Activated naive CD8-positive, alpha-beta T cell treated with anti-CD3 and anti-CD28 coated beads for 36 hours (primary cell): ENCODE measurements around the gene RASSF4. TPM values are rescaled to one million over a fixed set of nuclear protein-coding genes. Genes with fewer than 3 reads are reported as not detected.

Experiments used
- DNase-seq: peaks from one replicate; pipeline ENCODE4 v3.0.0; 2021
- H3K27ac Mint-ChIP-seq: one replicate; pipeline ENCODE4 v1.8.0; 2022; ENCODE audit warnings: mild to moderate bottlenecking, moderate library complexity, mixed read lengths
- H3K27me3 Mint-ChIP-seq: one replicate; pipeline ENCODE4 v1.8.0; 2022; ENCODE audit warnings: mild to moderate bottlenecking, mixed read lengths
- H3K36me3 Mint-ChIP-seq: one replicate; pipeline ENCODE4 v1.8.0; 2021; ENCODE audit warnings: mild to moderate bottlenecking, mixed read lengths
- H3K4me1 Mint-ChIP-seq: one replicate; pipeline ENCODE4 v1.8.0; 2021; ENCODE audit warnings: mixed read lengths
- H3K4me3 Mint-ChIP-seq: one replicate; pipeline ENCODE4 v1.8.0; 2022; ENCODE audit warnings: mild to moderate bottlenecking, moderate library complexity, mixed read lengths
- H3K9me3 Mint-ChIP-seq: one replicate; pipeline ENCODE4 v1.8.0; 2022; ENCODE audit warnings: mixed read lengths
- total RNA-seq, 2 experiments: library from RNA; stranded (reverse); gene quantifications; one replicate each; pipeline ENCODE4 v1.2.3, GENCODE V29; 2021

RASSF4 gene
- total RNA-seq, 2 experiments from 2014 or later: 5.6 to 6.2 TPM

DNA sequence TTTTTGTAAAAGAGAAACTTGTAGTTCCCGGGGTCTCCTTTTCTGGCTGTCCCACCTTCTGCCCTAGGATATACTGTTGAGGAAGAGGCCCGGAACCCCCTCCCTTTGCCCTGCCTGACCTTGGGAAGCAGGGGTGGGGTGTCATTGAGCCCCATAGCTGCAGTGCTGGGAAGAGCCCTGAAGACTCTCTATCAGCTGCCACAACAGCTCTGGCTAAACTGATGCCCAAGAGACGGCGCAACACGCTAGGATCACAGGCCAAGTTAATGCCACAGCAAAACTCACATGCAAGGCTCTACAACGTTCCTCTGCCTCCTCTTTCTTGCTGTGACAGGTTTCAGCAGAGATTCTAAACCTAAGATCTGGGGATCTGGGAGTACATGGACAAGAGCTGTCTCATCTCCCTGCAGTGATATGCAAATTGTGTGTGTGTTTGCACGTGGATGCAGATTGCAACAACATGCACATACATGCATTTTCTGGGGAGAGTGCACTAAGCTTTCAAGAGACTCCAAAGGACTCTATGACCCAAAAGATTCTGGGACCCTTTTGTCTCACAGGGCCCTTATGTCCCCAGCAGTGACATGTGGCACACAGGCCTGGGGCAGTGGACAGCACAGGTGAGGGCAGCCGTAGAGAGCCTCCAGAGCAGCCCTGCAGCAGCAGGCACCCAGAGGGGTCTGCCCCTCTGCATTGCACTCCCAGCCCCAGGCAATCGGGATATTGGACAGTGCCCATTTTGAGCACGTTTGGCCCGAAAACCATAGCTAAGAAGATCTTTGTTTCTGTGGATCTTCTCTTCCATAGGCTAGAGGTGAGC is 2.5 kb downstream of the RASSF4 start:
- Mint-ChIP-seq H3K9me3 (no peaks in the 10 kb centered on the region), H3K4me3 (no peak overlapping the region), H3K27ac (no peak overlapping the region), H3K36me3 (no peaks in the 10 kb centered on the region), H3K27me3 (no peaks in the 10 kb centered on the region), H3K4me1 (peaks cover 29% of the 10 kb centered on the region)
- DNase-seq: no peak

DNA sequence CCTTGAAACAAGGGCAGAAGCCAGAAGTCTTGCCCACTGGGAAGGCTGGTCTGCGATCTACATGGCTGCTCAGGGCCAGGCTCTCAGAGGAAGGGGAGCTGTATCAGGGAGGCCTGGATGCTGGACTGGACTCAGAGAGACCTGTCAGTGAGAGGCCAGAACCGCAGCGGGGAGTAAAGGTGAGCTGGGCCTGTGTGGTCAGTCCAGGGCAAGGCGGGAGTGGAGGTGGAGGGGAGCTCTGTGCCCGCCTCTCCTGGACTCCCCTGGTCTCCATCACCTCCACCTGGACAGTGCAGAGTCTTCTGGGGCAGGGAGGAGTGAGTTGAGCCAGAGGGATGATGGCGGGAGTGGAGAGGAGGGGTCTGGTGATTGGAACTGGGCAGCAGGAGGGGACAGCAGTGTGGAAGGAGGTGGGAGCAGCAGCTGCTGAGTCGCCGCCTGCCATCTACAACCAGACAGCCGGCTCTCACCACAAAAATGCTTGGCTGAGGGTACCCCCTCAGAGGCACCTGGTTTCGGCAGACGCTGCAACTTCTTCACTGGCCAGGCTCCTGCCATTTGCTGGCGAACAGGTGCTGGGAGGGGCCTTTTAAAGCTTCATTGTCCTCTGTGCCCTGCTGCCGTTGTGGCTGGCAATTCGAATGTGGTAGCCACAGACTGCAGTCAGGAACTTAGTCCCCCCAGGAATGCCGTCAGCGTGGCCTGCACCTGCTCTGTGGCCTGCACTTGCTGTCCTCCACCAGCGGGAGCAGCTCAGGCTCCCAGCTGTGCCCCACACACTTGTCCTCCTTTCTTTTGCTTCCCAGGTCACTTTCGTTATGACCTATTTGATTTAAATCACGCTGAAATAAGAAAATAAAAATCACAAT is 3.5 kb downstream of the RASSF4 start:
- DNase-seq: no peak
- H3K4me1 Mint-ChIP-seq: peaks cover 37% of the 10 kb centered on the region
- no peak overlapping the region for H3K27ac Mint-ChIP-seq
- no peaks in the 10 kb centered on the region for H3K27me3 Mint-ChIP-seq
- H3K9me3 Mint-ChIP-seq: no peaks in the 10 kb centered on the region
- H3K36me3 Mint-ChIP-seq: no peaks in the 10 kb centered on the region
- H3K4me3 Mint-ChIP-seq: no peak overlapping the region

DNA sequence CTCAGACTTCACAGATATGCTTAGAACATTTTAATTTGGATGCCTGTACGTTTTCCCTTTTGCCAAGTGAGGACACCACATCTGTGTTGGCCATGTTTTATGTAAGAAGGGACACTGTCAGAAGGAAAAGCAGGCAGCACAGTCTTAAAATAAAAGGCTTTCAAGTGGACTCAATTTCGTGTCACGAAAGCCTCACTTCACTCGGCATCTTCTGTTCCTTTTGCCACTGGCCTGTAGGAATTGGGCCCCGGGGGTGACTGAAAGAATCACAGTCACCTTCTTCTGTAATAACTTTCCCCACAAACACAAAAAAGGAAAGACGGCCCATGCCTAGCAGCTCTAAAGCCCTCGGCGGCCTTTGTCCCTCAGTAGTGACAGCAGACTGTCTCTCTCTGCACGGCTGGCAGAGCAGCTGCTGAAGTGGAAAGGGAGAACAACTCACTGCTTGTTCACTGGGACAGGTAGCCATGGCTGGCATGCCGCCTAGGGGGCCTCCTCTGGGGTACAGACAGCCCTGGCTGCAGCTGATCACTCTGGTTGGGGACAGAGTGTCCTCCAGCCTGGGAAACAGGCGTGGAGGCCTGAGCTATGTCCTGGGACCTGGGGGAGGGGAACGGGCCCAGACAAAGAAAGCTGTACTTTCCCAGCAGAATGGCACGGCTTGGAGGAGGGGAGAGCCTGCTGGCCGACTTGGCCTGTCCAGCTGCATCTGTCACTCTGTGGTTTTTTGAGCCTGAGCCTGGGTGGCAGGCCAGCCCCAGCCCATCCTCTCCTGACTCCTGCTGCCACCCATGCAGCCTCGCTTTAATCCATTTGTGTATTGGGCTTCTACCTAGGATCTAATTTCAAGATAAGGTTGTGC is 4.4 kb downstream of the RASSF4 start:
- Mint-ChIP-seq H3K27ac (no peak overlapping the region), H3K4me1 (peaks cover 39% of the 10 kb centered on the region), H3K27me3 (no peaks in the 10 kb centered on the region), H3K36me3 (no peaks in the 10 kb centered on the region), H3K4me3 (no peak overlapping the region), H3K9me3 (no peaks in the 10 kb centered on the region)
- no peak for DNase-seq

DNA sequence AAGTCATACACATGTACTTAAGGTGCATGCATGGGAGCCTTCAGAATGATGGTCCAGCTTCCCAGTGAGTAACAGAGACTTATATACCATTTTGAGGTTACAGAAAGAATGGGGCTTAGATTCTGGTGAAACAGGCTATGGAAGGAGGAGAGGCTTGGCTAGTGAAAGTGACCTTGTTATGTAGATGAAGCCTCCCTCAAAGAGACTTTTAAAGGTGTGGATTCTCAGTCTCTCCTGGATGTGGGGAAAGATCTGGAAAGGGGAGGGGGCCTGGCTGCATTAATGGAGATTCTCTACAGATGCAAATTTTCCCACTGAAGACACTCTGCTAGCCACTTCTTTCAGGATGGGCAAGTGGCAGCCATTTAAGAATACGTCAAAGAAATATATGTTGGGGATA is 5.5 kb downstream of the RASSF4 start:
- Mint-ChIP-seq H3K4me1 (peaks cover 41% of the 10 kb centered on the region), H3K36me3 (no peaks in the 10 kb centered on the region), H3K27me3 (no peaks in the 10 kb centered on the region), H3K9me3 (no peaks in the 10 kb centered on the region), H3K4me3 (no peak overlapping the region), H3K27ac (no peak overlapping the region)
- DNase-seq: no peak

DNA sequence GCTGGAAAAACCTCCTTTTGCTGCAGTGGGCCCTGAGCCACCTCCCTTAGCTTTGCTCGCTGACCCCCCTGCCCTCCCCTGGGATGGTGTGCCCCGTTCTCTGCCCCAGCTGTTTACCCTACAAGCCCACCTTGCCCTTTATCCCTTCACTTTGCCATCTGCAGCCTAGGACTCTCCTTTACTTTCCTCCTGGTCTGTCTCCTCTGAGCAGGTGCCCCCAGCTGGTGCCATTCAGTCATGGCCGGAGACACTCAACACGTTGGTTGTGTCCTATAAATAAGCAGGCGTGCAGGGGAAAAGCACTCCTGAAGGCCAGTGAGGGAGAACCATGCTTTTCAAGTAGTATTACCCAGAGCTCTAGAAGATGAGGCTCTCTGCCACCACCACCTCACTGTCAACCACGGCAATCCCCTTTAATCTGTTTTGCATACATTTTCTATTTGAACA is 6.1 kb downstream of the RASSF4 start:
- peaks cover 41% of the 10 kb centered on the region for H3K4me1 Mint-ChIP-seq
- no peaks in the 10 kb centered on the region for H3K27me3 Mint-ChIP-seq
- H3K9me3 Mint-ChIP-seq: no peaks in the 10 kb centered on the region
- DNase-seq: peak; percentile 18
- H3K27ac Mint-ChIP-seq: peak overlapping the region; percentile 83
- H3K36me3 Mint-ChIP-seq: no peaks in the 10 kb centered on the region
- no peak overlapping the region for H3K4me3 Mint-ChIP-seq

DNA sequence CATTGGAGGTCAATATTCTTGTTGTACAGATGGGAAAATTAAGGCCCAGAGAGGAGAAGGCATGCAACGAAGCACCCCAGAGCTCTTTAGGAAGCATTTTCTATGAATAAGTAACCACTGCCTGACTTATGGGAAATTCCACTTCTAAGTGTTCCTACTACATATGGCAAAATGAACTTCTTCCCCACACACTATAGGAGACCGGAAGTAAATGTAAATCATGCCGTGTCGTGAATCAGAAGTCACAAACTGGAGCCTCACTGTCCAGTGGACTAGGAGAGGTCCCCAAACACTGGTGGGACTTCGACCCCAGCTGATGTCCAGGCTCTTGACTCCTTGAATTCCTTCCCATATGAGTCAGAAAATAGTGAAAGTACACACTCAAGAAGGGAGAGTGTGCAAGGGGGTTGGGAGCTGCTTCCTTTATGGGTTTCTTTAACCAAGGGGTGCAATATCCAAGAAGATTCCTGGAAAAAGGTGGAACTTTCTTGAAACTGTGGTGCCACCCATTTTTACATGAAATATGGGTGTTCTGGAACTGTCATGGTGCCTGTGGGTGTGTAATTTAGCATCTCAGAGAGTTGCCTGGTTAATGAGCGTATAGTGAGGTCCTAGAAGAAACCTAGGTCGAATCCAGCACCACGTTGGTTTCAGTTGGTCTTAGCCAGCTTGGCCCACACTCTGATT is 6.7 kb downstream of the RASSF4 start:
- no peak for DNase-seq
- peak overlapping the region; percentile 83 for H3K27ac Mint-ChIP-seq
- no peak overlapping the region for H3K4me3 Mint-ChIP-seq
- no peaks in the 10 kb centered on the region for H3K36me3 Mint-ChIP-seq
- no peaks in the 10 kb centered on the region for H3K9me3 Mint-ChIP-seq
- H3K4me1 Mint-ChIP-seq: peaks cover 41% of the 10 kb centered on the region
- H3K27me3 Mint-ChIP-seq: no peaks in the 10 kb centered on the region

DNA sequence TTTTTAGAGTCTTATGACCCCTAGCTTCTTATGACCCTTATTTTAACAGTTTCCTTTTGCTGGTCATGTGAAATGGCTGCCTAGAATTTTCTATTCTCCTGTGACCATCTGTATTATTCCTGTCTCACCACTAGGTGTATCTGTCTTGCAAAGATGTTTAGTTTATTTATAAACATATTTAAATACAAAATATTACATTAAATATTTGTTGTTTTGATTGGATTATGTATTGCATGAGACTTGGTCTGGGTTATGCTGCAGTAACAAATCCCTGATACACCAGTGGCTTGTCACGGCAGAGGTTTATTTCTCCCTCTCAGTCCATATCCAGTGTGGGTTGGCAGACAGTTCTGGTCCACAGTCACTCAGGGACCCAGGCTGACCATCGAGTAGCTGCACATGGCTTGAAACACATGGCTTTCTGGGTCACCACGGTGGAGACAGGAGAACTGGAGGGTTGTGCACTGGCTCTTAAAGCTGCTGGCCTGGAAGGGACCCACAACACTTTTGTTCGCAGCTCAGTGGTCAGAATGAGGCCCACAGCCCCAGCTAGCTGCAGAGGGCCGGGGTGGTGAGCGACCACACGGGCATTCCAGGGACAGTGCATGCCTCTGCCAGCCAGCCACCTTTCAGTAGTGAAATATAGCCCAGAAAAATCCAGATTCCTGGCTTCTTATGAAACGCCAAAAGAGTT is 7.4 kb downstream of the RASSF4 start:
- Mint-ChIP-seq H3K27me3 (no peaks in the 10 kb centered on the region), H3K36me3 (no peaks in the 10 kb centered on the region), H3K9me3 (no peaks in the 10 kb centered on the region), H3K4me3 (no peak overlapping the region), H3K27ac (no peak overlapping the region), H3K4me1 (peaks cover 41% of the 10 kb centered on the region)
- no peak for DNase-seq

DNA sequence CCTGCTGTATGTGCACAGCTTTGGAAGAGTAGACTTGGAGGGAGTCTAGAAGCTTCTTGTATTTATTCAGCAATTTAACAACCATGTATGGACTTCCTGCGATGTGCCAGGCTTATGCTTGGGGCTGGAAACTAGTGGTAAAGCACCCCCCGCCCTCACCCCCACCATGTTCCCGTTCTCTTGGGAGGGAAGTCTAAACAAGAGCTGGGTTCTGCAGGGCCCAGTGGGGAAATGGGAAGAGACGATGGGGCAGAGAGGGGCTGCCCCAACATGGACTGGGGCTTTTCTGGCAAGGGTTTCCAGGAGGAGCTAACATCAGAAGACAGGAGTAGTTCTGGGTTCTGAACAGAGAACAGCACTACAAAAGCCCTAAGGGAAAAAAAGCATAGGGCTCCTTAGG is 8.0 kb downstream of the RASSF4 start:
- peaks cover 44% of the 10 kb centered on the region for H3K4me1 Mint-ChIP-seq
- H3K4me3 Mint-ChIP-seq: no peak overlapping the region
- H3K36me3 Mint-ChIP-seq: no peaks in the 10 kb centered on the region
- peak overlapping the region; percentile 79 for H3K27ac Mint-ChIP-seq
- no peak for DNase-seq
- no peaks in the 10 kb centered on the region for H3K9me3 Mint-ChIP-seq
- no peaks in the 10 kb centered on the region for H3K27me3 Mint-ChIP-seq

DNA sequence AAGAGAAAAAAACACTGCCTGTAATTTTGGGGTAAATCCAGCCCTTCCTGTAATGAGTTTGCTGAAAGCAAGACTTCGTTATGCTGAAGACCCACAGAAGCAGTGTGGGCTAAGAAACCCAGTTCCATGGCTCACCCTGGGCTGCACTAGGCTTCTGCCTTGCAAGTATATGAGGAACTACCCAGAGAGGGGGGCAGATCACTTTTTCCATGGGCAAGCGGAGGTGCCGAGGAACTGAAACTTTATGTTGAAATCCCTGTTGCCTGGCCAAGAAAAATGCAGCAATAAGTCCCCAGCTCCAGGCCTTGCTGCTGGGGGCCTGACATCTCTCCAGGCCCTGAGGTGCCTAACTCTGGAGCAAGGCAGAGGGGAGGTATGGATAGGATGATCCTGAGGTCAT is 8.5 kb downstream of the RASSF4 start:
- DNase-seq: peak; percentile 24
- Mint-ChIP-seq H3K4me3 (peak overlapping the region; percentile 29), H3K4me1 (peaks cover 45% of the 10 kb centered on the region), H3K27ac (peak overlapping the region; percentile 79), H3K27me3 (no peaks in the 10 kb centered on the region), H3K9me3 (no peaks in the 10 kb centered on the region), H3K36me3 (no peaks in the 10 kb centered on the region)

DNA sequence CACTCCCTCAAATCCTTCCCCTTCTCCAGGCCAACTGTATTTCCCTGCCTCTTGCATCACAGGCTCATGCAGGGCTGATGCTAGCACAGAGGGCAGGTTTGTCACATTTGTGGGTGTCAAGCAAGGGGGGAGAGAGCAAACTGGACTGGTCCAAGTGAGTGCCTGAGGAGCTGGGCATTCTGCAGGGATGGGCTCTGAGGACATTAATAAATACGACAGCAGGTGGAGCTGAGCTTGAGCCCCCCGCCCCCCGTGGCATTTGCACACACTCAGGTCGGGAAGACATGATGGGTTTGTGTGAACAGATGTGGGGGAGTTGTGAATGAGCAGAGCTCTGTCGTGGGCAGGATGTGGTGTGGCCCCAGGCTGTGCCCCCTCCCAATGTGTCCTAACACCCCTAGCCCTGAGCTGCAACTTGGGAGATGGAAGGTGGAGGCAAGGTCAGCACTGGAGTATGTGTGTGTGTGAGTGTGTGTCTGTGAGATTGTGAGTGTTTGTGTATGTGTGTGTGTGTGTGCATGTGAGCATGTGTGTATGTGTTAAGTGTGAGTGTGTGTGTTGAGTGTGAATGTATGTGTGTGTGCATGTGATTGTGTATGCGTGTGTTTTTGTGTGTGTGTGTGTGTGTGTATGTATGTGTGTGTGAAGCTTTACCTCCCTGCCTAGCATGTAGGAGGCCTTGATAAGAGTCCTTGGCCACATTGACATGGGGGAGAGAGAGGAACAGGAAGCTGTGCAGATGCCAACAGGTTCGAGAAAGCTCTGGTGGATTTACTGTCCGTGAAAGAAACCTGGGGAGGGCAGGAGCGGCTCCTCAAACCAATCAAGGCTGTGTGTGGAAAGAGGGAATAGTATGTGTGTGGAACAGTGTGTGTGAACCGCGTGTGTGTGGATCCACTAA is 9.1 kb downstream of the RASSF4 start:
- DNase-seq: peak; percentile 39
- H3K36me3 Mint-ChIP-seq: no peaks in the 10 kb centered on the region
- peak overlapping the region; percentile 3 for H3K4me3 Mint-ChIP-seq
- H3K9me3 Mint-ChIP-seq: no peaks in the 10 kb centered on the region
- no peaks in the 10 kb centered on the region for H3K27me3 Mint-ChIP-seq
- H3K4me1 Mint-ChIP-seq: peaks cover 52% of the 10 kb centered on the region
- peak overlapping the region; percentile 79 for H3K27ac Mint-ChIP-seq

DNA sequence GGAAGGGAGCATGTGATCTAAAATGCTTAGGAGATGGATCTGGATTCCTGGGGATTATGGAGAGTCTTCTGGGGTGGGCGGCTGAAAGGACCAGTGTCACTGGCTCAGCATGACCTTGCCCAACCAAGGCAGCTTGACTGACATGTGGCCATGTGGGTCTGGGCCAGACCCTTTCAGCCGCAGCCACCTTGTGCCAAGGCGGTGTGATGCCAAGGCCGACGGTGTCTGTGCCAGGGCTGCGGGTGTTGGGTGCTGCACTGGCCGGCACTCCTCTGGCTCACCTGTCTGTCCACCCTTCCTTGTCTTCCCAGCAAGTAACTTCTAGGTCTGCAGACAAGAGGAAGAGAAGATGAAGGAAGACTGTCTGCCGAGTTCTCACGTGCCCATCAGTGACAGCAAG is 10.3 kb downstream of the RASSF4 start:
- Mint-ChIP-seq H3K36me3 (no peaks in the 10 kb centered on the region), H3K27me3 (no peaks in the 10 kb centered on the region), H3K4me3 (no peak overlapping the region), H3K9me3 (no peaks in the 10 kb centered on the region), H3K27ac (no peak overlapping the region), H3K4me1 (peaks cover 52% of the 10 kb centered on the region)
- DNase-seq: no peak

DNA sequence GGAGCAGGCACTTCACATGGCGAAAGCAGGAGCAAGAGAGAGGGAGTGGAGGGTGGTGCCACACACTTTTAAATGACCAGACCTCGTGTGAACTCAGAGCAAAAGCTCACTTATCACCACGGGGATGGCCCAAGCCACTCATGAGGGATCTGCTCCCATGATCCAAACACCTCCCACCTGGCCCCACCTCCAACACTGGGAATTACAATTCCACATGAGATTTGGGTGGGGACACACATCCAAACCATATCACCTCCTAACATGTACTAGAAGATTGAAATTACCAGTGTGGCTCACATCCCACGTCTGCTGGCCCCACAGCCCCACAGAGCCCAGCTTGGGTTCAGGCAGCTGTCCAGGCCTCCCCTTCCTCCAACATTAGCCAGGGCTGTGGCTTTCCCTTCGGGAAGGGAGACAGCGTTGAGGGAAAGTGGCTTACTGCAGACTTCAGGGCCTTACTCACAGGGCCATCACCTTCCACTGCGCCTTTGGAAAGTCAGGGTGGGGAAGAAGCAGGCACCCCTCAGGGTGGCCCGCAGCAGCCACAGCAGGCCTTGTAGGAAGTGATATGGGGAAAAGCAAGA is 11.3 kb downstream of the RASSF4 start:
- Mint-ChIP-seq H3K4me3 (no peak overlapping the region), H3K27ac (no peak overlapping the region), H3K36me3 (no peaks in the 10 kb centered on the region), H3K9me3 (no peaks in the 10 kb centered on the region), H3K4me1 (peaks cover 44% of the 10 kb centered on the region), H3K27me3 (no peaks in the 10 kb centered on the region)
- DNase-seq: no peak

DNA sequence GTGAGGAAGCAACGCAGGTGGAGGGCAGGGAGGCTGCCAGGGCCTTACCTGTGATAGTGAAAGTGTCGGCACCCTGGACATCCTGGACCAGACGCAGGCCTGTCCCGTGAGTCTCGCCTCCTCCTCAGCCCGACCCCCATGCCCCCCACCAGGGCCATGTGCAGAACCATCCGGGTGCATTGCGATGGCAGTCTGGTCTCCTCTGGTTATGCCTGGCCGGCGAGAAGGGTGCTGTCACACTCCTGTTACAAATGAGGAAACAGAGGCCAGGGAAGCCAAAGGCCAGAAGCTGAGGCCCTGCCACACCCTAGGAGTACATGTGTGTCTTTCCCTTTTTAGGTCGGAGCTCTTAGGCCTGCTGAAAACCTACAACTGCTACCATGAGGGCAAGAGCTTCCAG is 11.8 kb downstream of the RASSF4 start:
- H3K9me3 Mint-ChIP-seq: no peaks in the 10 kb centered on the region
- H3K4me3 Mint-ChIP-seq: no peak overlapping the region
- H3K36me3 Mint-ChIP-seq: no peaks in the 10 kb centered on the region
- H3K27me3 Mint-ChIP-seq: no peaks in the 10 kb centered on the region
- peaks cover 41% of the 10 kb centered on the region for H3K4me1 Mint-ChIP-seq
- H3K27ac Mint-ChIP-seq: no peak overlapping the region
- no peak for DNase-seq
